Urinary bladder (tissue), 4 donors: ENCODE results near the gene GRB14. TPM values are rescaled to one million over a fixed set of nuclear protein-coding genes. Genes with fewer than 3 reads are reported as not detected.
"Not testable (repeated sequence)": the region's sequence is repeated elsewhere in the genome, so short reads cannot be mapped to it uniquely, and the experiment has no call there.

ENCODE experiments used
- DNase-seq: peaks from one replicate; pipeline ENCODE4 v3.0.0-alpha.2; 2015; ENCODE audit errors: extremely low spot score
- H3K27ac ChIP-seq: one replicate; pipeline ENCODE4 v1.5.1; 2013; ENCODE audit warnings: low read depth, mild to moderate bottlenecking, moderate library complexity
- H3K36me3 ChIP-seq: one replicate; pipeline ENCODE4 v1.6.1; 2013; ENCODE audit warnings: mild to moderate bottlenecking, moderate library complexity; ENCODE audit not compliant: insufficient read depth
- H3K4me1 ChIP-seq: one replicate; pipeline ENCODE4 v1.6.1; 2013; ENCODE audit warnings: mild to moderate bottlenecking, moderate library complexity; ENCODE audit not compliant: insufficient read depth
- H3K4me3 ChIP-seq: one replicate; pipeline ENCODE4 v1.5.1; 2013; ENCODE audit warnings: low read depth, low read length
- WGBS: extraction: QIAGEN DNeasy Blood & Tissue Kit; methylation state at CpG from one replicate; pipeline ENCODE4 v1.1.7; 2013; 5-methylcytosine and 5-hydroxymethylcytosine counted together
- polyA plus RNA-seq: library from polyadenylated mRNA; stranded (reverse); fragments of 200-250 nt; gene quantifications from one replicate; pipeline ENCODE4 v1.2.3, GENCODE V29; 2013
- total RNA-seq: library from RNA; depleted of rRNA; stranded (reverse); fragments of >200 nt; gene quantifications from one replicate; pipeline ENCODE4 v1.2.3, GENCODE V29; 2014
- donor health status: healthy with polysubstance abuse.
- donor health status: healthy.

The GRB14 gene
- total and polyA plus RNA-seq, 2 donors = 0.95 to 5.8 TPM

GRCh38 chr2:164560902-164561301, 60.4 kb downstream of the GRB14 start:
- Histone ChIP-seq H3K27ac (no peak overlapping the region), H3K4me3 (no peak overlapping the region), H3K36me3 (no peaks in the 10 kb centered on the region), H3K4me1 (no peaks in the 10 kb centered on the region)
- 36% methylated on average over 2 of the region's 2 CpGs for WGBS
- DNase-seq = no peak

- H3K4me3 ChIP-seq = no peak overlapping the region
- no peak for DNase-seq
- H3K36me3 ChIP-seq = no peaks in the 10 kb centered on the region
- no peak overlapping the region for H3K27ac ChIP-seq
- no peaks in the 10 kb centered on the region for H3K4me1 ChIP-seq
- 45% methylated on average over 4 of the region's 4 CpGs for WGBS
These were observed 61.0 kb downstream of the GRB14 start for GRCh38 chr2:164560181-164560792.

GRCh38 chr2:164558450-164558849, 62.8 kb downstream of the GRB14 start:
- no peaks in the 10 kb centered on the region for H3K4me1 ChIP-seq
- H3K4me3 ChIP-seq = no peak overlapping the region
- WGBS = 75% methylated on average over 2 of the region's 2 CpGs
- H3K27ac ChIP-seq = no peak overlapping the region
- no peak for DNase-seq
- no peaks in the 10 kb centered on the region for H3K36me3 ChIP-seq

- no peak for DNase-seq
- Histone ChIP-seq H3K4me3 (no peak overlapping the region), H3K36me3 (no peaks in the 10 kb centered on the region), H3K4me1 (no peaks in the 10 kb centered on the region), H3K27ac (no peak overlapping the region)
- WGBS = 40% methylated on average over 2 of the region's 2 CpGs
These were observed 66.8 kb downstream of the GRB14 start for GRCh38 chr2:164554487-164554886.

GRCh38 chr2:164551519-164551918, 69.8 kb downstream of the GRB14 start:
- Histone ChIP-seq H3K36me3 (no peaks in the 10 kb centered on the region), H3K4me1 (no peaks in the 10 kb centered on the region), H3K27ac (no peak overlapping the region), H3K4me3 (no peak overlapping the region)
- DNase-seq = no peak
- 95% methylated on average over 4 of the region's 4 CpGs for WGBS

GRCh38 chr2:164549705-164550104, 71.6 kb downstream of the GRB14 start:
- 98% methylated on average over 3 of the region's 3 CpGs for WGBS
- not testable (repeated sequence) for H3K36me3 ChIP-seq, DNase-seq, H3K4me1 ChIP-seq, H3K27ac ChIP-seq, H3K4me3 ChIP-seq

- no peak for DNase-seq
- Histone ChIP-seq H3K4me1 (no peaks in the 10 kb centered on the region), H3K4me3 (no peak overlapping the region), H3K27ac (no peak overlapping the region), H3K36me3 (no peaks in the 10 kb centered on the region)
- WGBS = 77% methylated on average over 5 of the region's 5 CpGs
These were observed 75.8 kb downstream of the GRB14 start for GRCh38 chr2:164545484-164545883.

- no peaks in the 10 kb centered on the region for H3K36me3 ChIP-seq
- DNase-seq = no peak
- no peak overlapping the region for H3K4me3 ChIP-seq
- no peak overlapping the region for H3K27ac ChIP-seq
- 37% methylated on average over 2 of the region's 2 CpGs for WGBS
- no peaks in the 10 kb centered on the region for H3K4me1 ChIP-seq
These were observed 78.7 kb downstream of the GRB14 start for GRCh38 chr2:164542581-164543021.

- no peaks in the 10 kb centered on the region for H3K4me1 ChIP-seq
- 84% methylated on average over 3 of the region's 3 CpGs for WGBS
- H3K27ac ChIP-seq = no peak overlapping the region
- H3K4me3 ChIP-seq = no peak overlapping the region
- no peaks in the 10 kb centered on the region for H3K36me3 ChIP-seq
- DNase-seq = no peak
These were observed 82.9 kb downstream of the GRB14 start for GRCh38 chr2:164538240-164538866.

GRCh38 chr2:164535280-164536025, 85.8 kb downstream of the GRB14 start:
- Histone ChIP-seq H3K4me3 (no peak overlapping the region), H3K4me1 (no peaks in the 10 kb centered on the region), H3K36me3 (no peaks in the 10 kb centered on the region), H3K27ac (no peak overlapping the region)
- WGBS = 59% methylated on average over 5 of the region's 5 CpGs
- no peak for DNase-seq

GRCh38 chr2:164530464-164530863, 90.8 kb downstream of the GRB14 start:
- Histone ChIP-seq H3K4me3 (no peak overlapping the region), H3K36me3 (no peaks in the 10 kb centered on the region), H3K4me1 (no peaks in the 10 kb centered on the region), H3K27ac (no peak overlapping the region)
- WGBS = 90% methylated on average over 1 of the region's 1 CpG
- DNase-seq = no peak

GRCh38 chr2:164523726-164524125, 97.6 kb downstream of the GRB14 start:
- 68% methylated on average over 1 of the region's 1 CpG for WGBS

GRCh38 chr2:164523009-164523408, 98.3 kb downstream of the GRB14 start:
- Histone ChIP-seq H3K36me3 (no peaks in the 10 kb centered on the region), H3K27ac (no peak overlapping the region), H3K4me3 (no peak overlapping the region), H3K4me1 (no peaks in the 10 kb centered on the region)
- no peak for DNase-seq
- WGBS = 70% methylated on average over 3 of the region's 3 CpGs

More at GRCh38 chr2:164523726-164524125, 97.6 kb downstream of the GRB14 start:
- Histone ChIP-seq H3K4me3 (no peak overlapping the region), H3K27ac (no peak overlapping the region), H3K4me1 (no peaks in the 10 kb centered on the region), H3K36me3 (no peaks in the 10 kb centered on the region)
- no peak for DNase-seq

GRCh38 chr2:164522561-164522981, 98.7 kb downstream of the GRB14 start:
- H3K36me3 ChIP-seq = no peaks in the 10 kb centered on the region
- no peak for DNase-seq
- 76% methylated on average over 3 of the region's 3 CpGs for WGBS
- H3K4me1 ChIP-seq = no peaks in the 10 kb centered on the region
- H3K4me3 ChIP-seq = no peak overlapping the region
- no peak overlapping the region for H3K27ac ChIP-seq
